ENCODE results near the gene AJM1.

- TF ChIP-seq CTCF (IDR thresholded peaks at IDR 0.05) = no peak
- TF ChIP-seq POLR2A (IDR thresholded peaks at IDR 0.05) = no peak
Observed at GRCh38 chr9:136840877-136841645, 1.2 kb upstream of the AJM1 start.

All from esophagus squamous epithelium (tissue), 4 donors.